Measurements from ENCODE around the gene HDAC7.

HDAC7 gene

DNA sequence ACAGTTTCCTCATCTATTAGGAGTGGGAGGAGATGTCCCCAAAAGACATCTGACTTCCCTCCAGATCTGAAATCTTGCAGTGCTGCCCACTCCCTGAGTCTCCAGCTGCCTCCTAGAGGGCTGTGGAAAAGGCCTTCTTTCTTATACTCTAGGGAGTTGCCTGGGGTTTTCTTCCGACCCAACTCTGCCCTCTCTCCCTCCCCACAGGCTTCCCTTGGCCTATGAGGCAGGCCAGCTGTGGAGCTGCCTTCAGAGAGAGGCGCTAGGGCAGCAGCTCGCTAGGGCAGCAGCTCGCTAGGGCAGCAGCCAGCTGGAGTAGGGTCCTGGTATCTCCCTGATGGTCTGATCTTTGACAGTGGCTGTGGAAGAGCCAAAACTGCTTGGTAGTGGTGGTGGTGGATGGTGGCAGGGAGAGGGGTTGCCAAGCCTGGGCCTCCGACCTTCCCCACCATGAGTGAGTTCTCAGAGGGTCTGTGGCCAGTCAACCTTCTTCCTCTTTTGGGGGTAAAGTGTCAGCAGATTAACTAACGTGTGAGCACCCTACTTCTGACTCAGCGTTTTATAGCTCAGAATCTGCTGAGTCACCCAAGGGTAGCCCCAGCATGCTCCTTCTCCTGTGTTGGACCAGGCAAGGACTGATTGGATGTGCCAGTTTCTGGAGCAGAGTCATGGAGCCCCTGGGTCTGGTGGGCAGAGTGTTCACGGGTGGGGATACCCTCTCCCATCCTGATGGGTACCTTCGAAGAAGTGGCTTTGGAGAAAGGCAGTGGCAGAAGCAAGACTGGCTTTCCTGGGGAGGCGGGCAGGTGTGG lies 44.4 kb downstream of the HDAC7 start:
- Histone ChIP-seq H3K4me2 (ENCODE audit: low read length) (no peak overlapping the region), H3K79me2 (ENCODE audit: control insufficient read depth, low read length) (peaks cover 6% of the 10 kb centered on the region), H3K36me3 (ENCODE audit: control insufficient read depth, low read length) (no peaks in the 10 kb centered on the region), H3K4me3 (ENCODE audit: low read length) (no peak overlapping the region), H3K9me3 (ENCODE audit: control insufficient read depth, insufficient read depth, low read length) (no peaks in the 10 kb centered on the region), H3K9me2 (replicated peaks; ENCODE audit: control insufficient read depth, low read length) (no peaks in the 10 kb centered on the region), H3K27me3 (ENCODE audit: control insufficient read depth, low read length) (peaks cover 10% of the 10 kb centered on the region), H3F3A (ENCODE audit: control insufficient read depth, insufficient read depth) (peaks cover 5% of the 10 kb centered on the region; the same call in 1 of the 2 replicates), H3K4me1 (ENCODE audit: control insufficient read depth, low read length) (peaks cover 45% of the 10 kb centered on the region), H3K27ac (ENCODE audit: low read depth, low read length) (no peak overlapping the region), H4K20me1 (ENCODE audit: control insufficient read depth, insufficient read depth, low read depth, low read length) (no peaks in the 10 kb centered on the region)
- TF ChIP-seq, protein P1, sequence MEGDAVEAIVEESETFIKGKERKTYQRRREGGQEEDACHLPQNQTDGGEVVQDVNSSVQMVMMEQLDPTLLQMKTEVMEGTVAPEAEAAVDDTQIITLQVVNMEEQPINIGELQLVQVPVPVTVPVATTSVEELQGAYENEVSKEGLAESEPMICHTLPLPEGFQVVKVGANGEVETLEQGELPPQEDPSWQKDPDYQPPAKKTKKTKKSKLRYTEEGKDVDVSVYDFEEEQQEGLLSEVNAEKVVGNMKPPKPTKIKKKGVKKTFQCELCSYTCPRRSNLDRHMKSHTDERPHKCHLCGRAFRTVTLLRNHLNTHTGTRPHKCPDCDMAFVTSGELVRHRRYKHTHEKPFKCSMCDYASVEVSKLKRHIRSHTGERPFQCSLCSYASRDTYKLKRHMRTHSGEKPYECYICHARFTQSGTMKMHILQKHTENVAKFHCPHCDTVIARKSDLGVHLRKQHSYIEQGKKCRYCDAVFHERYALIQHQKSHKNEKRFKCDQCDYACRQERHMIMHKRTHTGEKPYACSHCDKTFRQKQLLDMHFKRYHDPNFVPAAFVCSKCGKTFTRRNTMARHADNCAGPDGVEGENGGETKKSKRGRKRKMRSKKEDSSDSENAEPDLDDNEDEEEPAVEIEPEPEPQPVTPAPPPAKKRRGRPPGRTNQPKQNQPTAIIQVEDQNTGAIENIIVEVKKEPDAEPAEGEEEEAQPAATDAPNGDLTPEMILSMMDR (IDR thresholded peaks at IDR 0.05; ENCODE audit: low read depth, low read length, poor library complexity, severe bottlenecking) = no peak
- no peak for TF ChIP-seq EZH2phosphoT487 (IDR thresholded peaks at IDR 0.05; ENCODE audit: borderline replicate concordance, low read length)

DNA sequence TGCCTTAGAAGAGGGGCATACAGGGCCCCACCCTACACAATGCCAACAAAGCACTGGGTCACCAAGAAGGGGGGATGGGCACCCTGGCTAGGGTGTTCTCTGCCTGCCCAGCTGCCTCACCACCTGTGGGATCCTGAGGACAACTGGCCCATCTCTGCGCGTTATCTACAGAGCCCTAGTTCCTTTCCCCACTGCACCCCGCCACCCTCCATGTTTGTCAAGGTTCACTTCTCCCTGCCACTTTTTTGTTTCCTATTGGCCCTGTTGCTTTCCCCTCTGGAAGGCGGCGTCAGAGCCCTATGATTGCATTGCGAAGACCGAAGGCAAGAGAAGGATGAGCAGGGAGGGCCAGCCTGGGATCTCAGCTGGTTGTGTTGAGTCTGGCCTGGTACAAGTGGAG lies 45.0 kb downstream of the HDAC7 start:
- Histone ChIP-seq H3K4me2 (ENCODE audit: low read length) (no peak overlapping the region; the same call in 1 of the 2 replicates), H3K27ac (ENCODE audit: low read depth, low read length) (no peak overlapping the region), H3K79me2 (ENCODE audit: control insufficient read depth, low read length) (peaks cover 6% of the 10 kb centered on the region), H3K9me2 (replicated peaks; ENCODE audit: control insufficient read depth, low read length) (no peaks in the 10 kb centered on the region), H3F3A (ENCODE audit: control insufficient read depth, insufficient read depth) (0 out of 2 replicates have a peak, but pooled peaks cover under 1% of the 10 kb centered on the region), H3K4me1 (ENCODE audit: control insufficient read depth, low read length) (peaks cover 39% of the 10 kb centered on the region), H3K9me3 (ENCODE audit: control insufficient read depth, insufficient read depth, low read length) (no peaks in the 10 kb centered on the region), H3K36me3 (ENCODE audit: control insufficient read depth, low read length) (no peaks in the 10 kb centered on the region), H3K27me3 (ENCODE audit: control insufficient read depth, low read length) (peaks cover 11% of the 10 kb centered on the region), H3K4me3 (ENCODE audit: low read length) (no peak overlapping the region), H4K20me1 (ENCODE audit: control insufficient read depth, insufficient read depth, low read depth, low read length) (no peaks in the 10 kb centered on the region)
- no peak for TF ChIP-seq EZH2phosphoT487 (IDR thresholded peaks at IDR 0.05; ENCODE audit: borderline replicate concordance, low read length)
- TF ChIP-seq, protein P1 (IDR thresholded peaks at IDR 0.05; ENCODE audit: low read depth, low read length, poor library complexity, severe bottlenecking) = no peak

DNA sequence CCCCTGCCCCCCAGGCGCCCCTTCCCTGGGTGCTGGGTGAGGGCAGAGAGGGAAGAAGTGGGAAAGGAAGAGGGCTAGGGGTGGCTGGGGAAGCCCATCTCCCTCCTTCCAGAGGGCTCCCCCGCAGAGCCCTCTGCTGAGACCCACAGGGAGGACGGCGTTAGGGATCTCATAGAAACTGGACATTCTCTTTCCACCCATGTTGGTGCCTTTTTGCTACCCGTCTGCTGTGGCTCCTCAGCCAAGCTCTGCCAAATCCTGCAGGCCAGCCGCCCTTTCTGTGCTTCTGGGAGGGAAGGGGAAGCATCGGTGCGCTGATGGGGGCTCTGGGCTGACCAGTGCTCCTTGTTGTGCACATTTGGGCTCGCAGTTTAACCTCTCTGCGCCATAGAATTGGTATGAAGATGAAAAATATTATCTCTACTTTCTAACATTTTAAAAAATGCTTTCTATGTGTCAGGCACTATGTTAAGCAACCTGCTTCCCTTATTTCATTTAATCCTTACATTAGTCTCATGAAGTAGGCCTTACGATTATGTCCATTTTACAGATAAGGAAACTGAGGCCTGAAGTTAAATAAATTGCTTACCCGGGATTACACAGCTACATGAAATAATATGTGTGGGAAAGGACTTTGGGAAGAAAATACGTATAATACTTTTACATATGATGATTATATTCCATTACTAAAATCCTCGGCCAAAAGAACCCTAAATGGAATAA lies 45.7 kb downstream of the HDAC7 start:
- Histone ChIP-seq H3K4me1 (ENCODE audit: control insufficient read depth, low read length) (peaks cover 34% of the 10 kb centered on the region), H3K79me2 (ENCODE audit: control insufficient read depth, low read length) (peaks cover 6% of the 10 kb centered on the region), H3K27ac (ENCODE audit: low read depth, low read length) (no peak overlapping the region)

More for the DNA sequence above, 45.7 kb downstream of the HDAC7 start:
- Histone ChIP-seq H3K9me2 (replicated peaks; ENCODE audit: control insufficient read depth, low read length) (no peaks in the 10 kb centered on the region), H4K20me1 (ENCODE audit: control insufficient read depth, insufficient read depth, low read depth, low read length) (no peaks in the 10 kb centered on the region), H3K27me3 (ENCODE audit: control insufficient read depth, low read length) (peaks cover 16% of the 10 kb centered on the region), H3K4me2 (ENCODE audit: low read length) (peak overlapping the region; percentile 96), H3K9me3 (ENCODE audit: control insufficient read depth, insufficient read depth, low read length) (no peaks in the 10 kb centered on the region), H3K4me3 (ENCODE audit: low read length) (peak overlapping the region; percentile 92), H3K36me3 (ENCODE audit: control insufficient read depth, low read length) (no peaks in the 10 kb centered on the region), H3F3A (ENCODE audit: control insufficient read depth, insufficient read depth) (no peaks in the 10 kb centered on the region)
- TF ChIP-seq, protein P1 (IDR thresholded peaks at IDR 0.05; ENCODE audit: low read depth, low read length, poor library complexity, severe bottlenecking) = no peak
- TF ChIP-seq EZH2phosphoT487 (IDR thresholded peaks at IDR 0.05; ENCODE audit: borderline replicate concordance, low read length) = no peak
